HepG2 (cell line): ENCODE data around the gene SULT2B1. TPM values are rescaled to one million over a fixed set of nuclear protein-coding genes. Genes with fewer than 3 reads are reported as not detected.
A peak's percentile ranks its signal among the peaks of the same experiment; 100 is the strongest.

ENCODE experiments used
- BRCA1 ChIP-seq: sonication (generic); formaldehyde crosslinking; IDR thresholded peaks from 2 replicates; pipeline ENCODE4 v1.4.0; 2020; ENCODE audit warnings: missing genetic modification reagents
- CHD2 ChIP-seq: IDR thresholded peaks from 2 replicates; pipeline ENCODE4 v1.6.1; 2011; ENCODE audit warnings: low read depth, low read length, improper control_type of control experiment
- DMAP1 ChIP-seq: IDR thresholded peaks from 2 replicates; pipeline ENCODE4 v1.6.1; 2016
- HNF1B ChIP-seq: sonication (generic); formaldehyde crosslinking; IDR thresholded peaks from 2 replicates; pipeline ENCODE4 v1.5.1; 2020; ENCODE audit warnings: mild to moderate bottlenecking, moderate library complexity, missing genetic modification reagents
- IRF2 ChIP-seq: IDR thresholded peaks from 2 replicates; pipeline ENCODE4 v1.6.1; 2018; ENCODE audit warnings: missing genetic modification reagents, missing compliant biosample characterization
- LCORL ChIP-seq, 2 experiments: fragments of 450-650 bp in 1 of 2; sonication (generic) in 1 of 2; formaldehyde crosslinking in 1 of 2; IDR thresholded peaks; 2 replicates each; pipeline versions ENCODE4 v1.5.0 to v1.6.1; 2017 to 2020; ENCODE audit warnings: antibody characterized with exemption in 1 of 2, missing genetic modification reagents in 1 of 2
- POLR2AphosphoS5 ChIP-seq: IDR thresholded peaks from 2 replicates; pipeline ENCODE4 v1.6.1; 2012; ENCODE audit warnings: low read depth, low read length
- SMAD3 ChIP-seq: sonication (generic); formaldehyde crosslinking; IDR thresholded peaks from 2 replicates; pipeline ENCODE4 v1.4.0; 2020; ENCODE audit warnings: missing genetic modification reagents
- SUZ12 ChIP-seq: fragments of 150-350 bp; IDR thresholded peaks from 2 replicates; pipeline ENCODE4 v1.6.1; 2014; ENCODE audit warnings: low read depth, low read length
- TFAP4 ChIP-seq: sonication (generic); IDR thresholded peaks from 2 replicates; pipeline ENCODE4 v1.6.1; 2016; ENCODE audit warnings: low read depth, borderline replicate concordance
- ZFY ChIP-seq: sonication (generic); formaldehyde crosslinking; IDR thresholded peaks from 2 replicates; pipeline ENCODE4 v1.4.0; 2020; ENCODE audit warnings: missing genetic modification reagents
- ZGPAT ChIP-seq: IDR thresholded peaks from 2 replicates; pipeline ENCODE4 v1.6.1; 2016; ENCODE audit warnings: mild to moderate bottlenecking
- ZNF101 ChIP-seq: sonication (generic); formaldehyde crosslinking; IDR thresholded peaks from 2 replicates; pipeline ENCODE4 v1.4.0; 2020; ENCODE audit warnings: mild to moderate bottlenecking, low read depth, missing genetic modification reagents, borderline replicate concordance
- ZNF17 ChIP-seq: sonication (generic); formaldehyde crosslinking; IDR thresholded peaks from 2 replicates; pipeline ENCODE4 v1.5.0; 2020; ENCODE audit warnings: mild to moderate bottlenecking, missing genetic modification reagents
- ZNF205 ChIP-seq: IDR thresholded peaks from 2 replicates; pipeline ENCODE4 v1.6.1; 2018; ENCODE audit warnings: missing biosample characterization, missing genetic modification reagents
- ZNF24 ChIP-seq: fragments of 450-650 bp; IDR thresholded peaks from 2 replicates; pipeline ENCODE4 v1.6.1; 2017; ENCODE audit warnings: antibody characterized with exemption, mild to moderate bottlenecking
- ZNF251 ChIP-seq: sonication (generic); formaldehyde crosslinking; IDR thresholded peaks from 2 replicates; pipeline ENCODE4 v1.9.0; 2021; ENCODE audit warnings: mild to moderate bottlenecking, missing genetic modification reagents
- ZNF543 ChIP-seq: sonication (generic); formaldehyde crosslinking; IDR thresholded peaks from 2 replicates; pipeline ENCODE4 v1.4.0; 2020; ENCODE audit warnings: mild to moderate bottlenecking, missing genetic modification reagents
- ZNF652 ChIP-seq: IDR thresholded peaks from 2 replicates; pipeline ENCODE4 v1.6.1; 2016; ENCODE audit warnings: low read depth, borderline replicate concordance
- ZNF777 ChIP-seq: sonication (generic); formaldehyde crosslinking; IDR thresholded peaks from 2 replicates; pipeline ENCODE4 v1.4.0; 2020; ENCODE audit warnings: missing genetic modification reagents
- ZSCAN25 ChIP-seq: sonication (generic); formaldehyde crosslinking; IDR thresholded peaks from 2 replicates; pipeline ENCODE4 v1.8.0; 2022; ENCODE audit warnings: mild to moderate bottlenecking, missing genetic modification reagents
- polyA plus RNA-seq, 8 experiments: library from polyadenylated mRNA; depleted of rRNA in 3 of 8; stranded (reverse) in 7 of 8; unstranded in 1 of 8; fragments of >200 nt; fragmentation: Illumina TruSeq in 4 of 8; extraction: Trizol in 4 of 8; gene quantifications; 2 replicates each; pipeline versions ENCODE4 v1.2.1 to v1.2.3, GENCODE V29; 2011 to 2016; ENCODE audit warnings: low read depth in 4 of 8, missing spikeins in 1 of 8, mixed read lengths in 1 of 8; ENCODE audit not compliant: insufficient read depth in 1 of 8
- total RNA-seq, 5 experiments: library from RNA; depleted of rRNA; stranded (reverse); fragments of >200 nt; fragmentation: Illumina TruSeq; extraction: Trizol; gene quantifications; 2 replicates each; pipeline ENCODE4 v1.2.3, GENCODE V29; 2016; ENCODE audit warnings: low read depth in 1 of 5
- TF ChIP-seq, protein P1 (sequence below): sonication (generic); formaldehyde crosslinking; IDR thresholded peaks from 2 replicates; pipeline ENCODE4 v1.4.0; 2020; ENCODE audit warnings: missing genetic modification reagents
- TF ChIP-seq, protein P2 (sequence below): IDR thresholded peaks from 2 replicates; pipeline ENCODE4 v1.6.1; 2016

Gene SULT2B1
- total and polyA plus RNA-seq, 2 of the 13 experiments (the other 11 are each of a cell fraction or from before 2014, with no cell fraction given): 0.13 TPM; not detected in 1

DNA sequence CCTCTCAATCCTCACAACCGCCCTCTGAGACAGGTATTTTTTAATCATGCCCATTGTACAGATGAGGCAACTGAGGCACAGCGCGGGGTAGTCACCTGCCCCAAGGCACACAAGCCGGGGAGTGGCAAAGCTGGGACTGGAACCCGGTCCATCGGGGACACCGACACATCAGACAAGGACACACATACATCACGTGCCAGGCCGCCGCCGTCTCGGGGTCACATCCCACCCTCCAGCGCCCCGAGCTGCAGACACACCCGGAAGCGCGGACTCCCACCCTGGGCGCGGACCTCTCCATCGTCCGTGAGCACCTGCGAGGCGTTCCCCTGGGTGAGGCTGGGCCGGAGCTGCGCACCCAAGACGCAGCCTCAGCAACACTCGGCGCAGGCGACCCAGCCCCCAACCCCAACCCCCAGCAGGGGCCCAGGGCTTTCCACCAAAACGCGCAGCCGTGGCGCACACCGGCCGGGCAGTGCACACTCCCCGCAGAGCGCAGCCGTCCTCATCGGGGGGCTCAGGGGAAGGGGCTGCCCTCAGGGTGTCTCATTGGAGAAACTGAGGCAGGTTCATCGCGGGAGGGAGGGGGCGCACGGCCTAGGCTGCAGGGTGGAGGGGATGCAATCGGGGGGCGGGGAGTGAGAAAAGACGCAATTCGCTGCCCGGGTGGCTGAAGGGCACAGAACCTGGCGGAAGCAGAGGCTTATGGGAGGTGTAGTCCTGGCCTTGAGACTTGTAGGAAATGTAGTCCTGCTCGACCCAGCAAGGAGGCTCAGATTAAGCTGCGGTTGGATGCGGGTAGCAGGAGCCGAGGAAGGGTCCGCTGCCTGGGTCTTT is 38.5 kb upstream of the SULT2B1 start (continued):
- TF ChIP-seq, protein P1, sequence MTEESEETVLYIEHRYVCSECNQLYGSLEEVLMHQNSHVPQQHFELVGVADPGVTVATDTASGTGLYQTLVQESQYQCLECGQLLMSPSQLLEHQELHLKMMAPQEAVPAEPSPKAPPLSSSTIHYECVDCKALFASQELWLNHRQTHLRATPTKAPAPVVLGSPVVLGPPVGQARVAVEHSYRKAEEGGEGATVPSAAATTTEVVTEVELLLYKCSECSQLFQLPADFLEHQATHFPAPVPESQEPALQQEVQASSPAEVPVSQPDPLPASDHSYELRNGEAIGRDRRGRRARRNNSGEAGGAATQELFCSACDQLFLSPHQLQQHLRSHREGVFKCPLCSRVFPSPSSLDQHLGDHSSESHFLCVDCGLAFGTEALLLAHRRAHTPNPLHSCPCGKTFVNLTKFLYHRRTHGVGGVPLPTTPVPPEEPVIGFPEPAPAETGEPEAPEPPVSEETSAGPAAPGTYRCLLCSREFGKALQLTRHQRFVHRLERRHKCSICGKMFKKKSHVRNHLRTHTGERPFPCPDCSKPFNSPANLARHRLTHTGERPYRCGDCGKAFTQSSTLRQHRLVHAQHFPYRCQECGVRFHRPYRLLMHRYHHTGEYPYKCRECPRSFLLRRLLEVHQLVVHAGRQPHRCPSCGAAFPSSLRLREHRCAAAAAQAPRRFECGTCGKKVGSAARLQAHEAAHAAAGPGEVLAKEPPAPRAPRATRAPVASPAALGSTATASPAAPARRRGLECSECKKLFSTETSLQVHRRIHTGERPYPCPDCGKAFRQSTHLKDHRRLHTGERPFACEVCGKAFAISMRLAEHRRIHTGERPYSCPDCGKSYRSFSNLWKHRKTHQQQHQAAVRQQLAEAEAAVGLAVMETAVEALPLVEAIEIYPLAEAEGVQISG (CRISPR knock-in tag): peak; percentile 78
- peak; percentile 82 for TF ChIP-seq IRF2 (CRISPR knock-in tag)
- TF ChIP-seq BRCA1 (CRISPR knock-in tag): no peak
- peak; percentile 32; the same call in 1 of the 2 replicates for TF ChIP-seq HNF1B (CRISPR knock-in tag)
- TF ChIP-seq POLR2AphosphoS5: no peak
- peak; percentile 54 for TF ChIP-seq ZFY (CRISPR knock-in tag)
- TF ChIP-seq ZGPAT (CRISPR knock-in tag): peak; percentile 70
- peak; percentile 46; the same call in 1 of the 2 replicates for TF ChIP-seq DMAP1 (CRISPR knock-in tag)
- no peak for TF ChIP-seq ZNF101 (CRISPR knock-in tag)
- peak; percentile 16; the same call in 1 of the 2 replicates for TF ChIP-seq ZSCAN25 (CRISPR knock-in tag)
- no peak for TF ChIP-seq ZNF24
- no peak for TF ChIP-seq CHD2
- TF ChIP-seq TFAP4: no peak
- TF ChIP-seq, protein P2, sequence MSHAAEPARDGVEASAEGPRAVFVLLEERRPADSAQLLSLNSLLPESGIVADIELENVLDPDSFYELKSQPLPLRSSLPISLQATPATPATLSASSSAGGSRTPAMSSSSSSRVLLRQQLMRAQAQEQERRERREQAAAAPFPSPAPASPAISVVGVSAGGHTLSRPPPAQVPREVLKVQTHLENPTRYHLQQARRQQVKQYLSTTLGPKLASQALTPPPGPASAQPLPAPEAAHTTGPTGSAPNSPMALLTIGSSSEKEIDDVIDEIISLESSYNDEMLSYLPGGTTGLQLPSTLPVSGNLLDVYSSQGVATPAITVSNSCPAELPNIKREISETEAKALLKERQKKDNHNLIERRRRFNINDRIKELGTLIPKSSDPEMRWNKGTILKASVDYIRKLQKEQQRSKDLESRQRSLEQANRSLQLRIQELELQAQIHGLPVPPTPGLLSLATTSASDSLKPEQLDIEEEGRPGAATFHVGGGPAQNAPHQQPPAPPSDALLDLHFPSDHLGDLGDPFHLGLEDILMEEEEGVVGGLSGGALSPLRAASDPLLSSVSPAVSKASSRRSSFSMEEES: 0 out of 2 replicates have a peak, but pooled peaks have one; percentile 8
- no peak for TF ChIP-seq ZNF251 (CRISPR knock-in tag)
- TF ChIP-seq ZNF205 (CRISPR knock-in tag): no peak
- peak; percentile 56 for TF ChIP-seq SUZ12
- TF ChIP-seq ZNF777 (CRISPR knock-in tag): peak; percentile 47; the same call in 1 of the 2 replicates
- no peak for TF ChIP-seq LCORL (IDR thresholded peaks at IDR 0.05)
- 0 out of 2 replicates have a peak, but pooled peaks have one; percentile 42 for TF ChIP-seq LCORL (CRISPR knock-in tag; IDR thresholded peaks at IDR 0.05)
- no peak for TF ChIP-seq ZNF543 (CRISPR knock-in tag)
- TF ChIP-seq SMAD3 (CRISPR knock-in tag): no peak
- no peak for TF ChIP-seq ZNF652
- TF ChIP-seq ZNF17 (CRISPR knock-in tag): no peak
